Left cardiac atrium (tissue), 4 donors: ENCODE data around the gene GLG1. TPM values are rescaled to one million over a fixed set of nuclear protein-coding genes. Genes with fewer than 3 reads are reported as not detected.
A peak's percentile ranks its signal among the peaks of the same experiment; 100 is the strongest.
"Not testable (repeated sequence)": the region's sequence is repeated elsewhere in the genome, so short reads cannot be mapped to it uniquely, and the experiment has no call there.

ENCODE experiments used
- ATAC-seq, 2 donors: fragments of 200-7000 bp; cut with Tn5 transposase; one replicate each; pipeline ENCODE4 v1.9.1; 2020; ENCODE audit warnings: mild to moderate bottlenecking in 2 of 2, moderate library complexity in 2 of 2
- DNase-seq: peaks from one replicate; pipeline ENCODE4 v3.0.0-alpha.2; 2020
- intact Hi-C, 2 donors: fragments of 100-400 bp; cut with DNase I; formaldehyde crosslinking; loops; one replicate each; pipeline versions ENCODE4 v1.14.1 to v1.15.1; 2022 to 2023
- total RNA-seq, 2 donors: library from RNA; stranded (reverse); fragmentation: NEBNext Ultra II Directional; extraction: Animal tissue kit (Norgen Biotek cat#: 25700); gene quantifications; one replicate each; pipeline ENCODE4 v1.2.1, GENCODE V29; 2021
- donor health status: DM: no; HTN: yes; CAD: no.
- donor health status: DM: no; HTN: yes; CAD: no; lungs with severe emphysema.
- donor health status: DM: yes; HTN: yes; CAD: no.
- donor health status: Dilated cardiomyopathy.

GLG1 gene
- total RNA-seq, 2 donors from 2014 or later = 78.7 to 86.6 TPM

GRCh38 chr16:74406600-74407361 is 200.1 kb downstream of the GLG1 start:
- DNase-seq = peak; percentile 55
- intact Hi-C loops = not testable (repeated sequence)
- peak; percentile 97 for ATAC-seq

GRCh38 chr16:74404148-74404933 is 202.6 kb downstream of the GLG1 start:
- ATAC-seq, DNase-seq, intact Hi-C loops: not testable (repeated sequence)

GRCh38 chr16:74400238-74400637 is 206.7 kb downstream of the GLG1 start:
- DNase-seq, intact Hi-C loops: not testable (repeated sequence)

GRCh38 chr16:74398212-74398895 is 208.6 kb downstream of the GLG1 start:
- DNase-seq (peak; percentile 60), ATAC-seq (peak; percentile 81 to 85)

More at GRCh38 chr16:74400238-74400637, 206.7 kb downstream of the GLG1 start:
- not testable (repeated sequence) for ATAC-seq

More at GRCh38 chr16:74398212-74398895, 208.6 kb downstream of the GLG1 start:
- intact Hi-C loops = not testable (repeated sequence)

Other genes with a start within 250 kb of the GLG1 start
- 1 to 10 TPM in 1 of 2 donors, not detected in 1; 2.5 TPM for gene NPIPB15, start 230.8 kb downstream of the GLG1 start, total RNA-seq
- gene CLEC18B, start 185.6 kb downstream of the GLG1 start, total RNA-seq = under 1 TPM; 0.38 to 0.55 TPM
- 1 to 10 TPM; 7.2 to 8.8 TPM for gene RFWD3, start 59.8 kb upstream of the GLG1 start, total RNA-seq
- gene MLKL, start 93.7 kb upstream of the GLG1 start, total RNA-seq = 10 to 100 TPM in 1 of 2 donors, 1 to 10 TPM in 1; 5.4 to 10.6 TPM
- under 1 TPM; 0.29 to 0.31 TPM for gene FA2H, start 167.7 kb upstream of the GLG1 start, total RNA-seq